Suprapubic skin (tissue), 4 donors: ENCODE data around the gene AAGAB. TPM values are rescaled to one million over a fixed set of nuclear protein-coding genes. Genes with fewer than 3 reads are reported as not detected.

Experiments
- DNase-seq, 2 donors: peaks; one replicate each; pipeline ENCODE4 v3.0.0-alpha.2; 2019; ENCODE audit warnings: low spot score in 2 of 2
- H3K27ac ChIP-seq: fragments of 200-600 bp; sonication (generic); one replicate; pipeline ENCODE4 v1.5.1; 2019
- H3K27me3 ChIP-seq: fragments of 200-600 bp; sonication (generic); one replicate; pipeline ENCODE4 v1.5.1; 2019
- H3K36me3 ChIP-seq: fragments of 200-600 bp; sonication (generic); one replicate; pipeline ENCODE4 v1.5.1; 2019
- H3K4me1 ChIP-seq: fragments of 200-600 bp; sonication (generic); one replicate; pipeline ENCODE4 v1.5.1; 2019
- H3K4me3 ChIP-seq: fragments of 200-600 bp; sonication (generic); one replicate; pipeline ENCODE4 v1.5.1; 2019; ENCODE audit warnings: mild to moderate bottlenecking
- H3K9me3 ChIP-seq: fragments of 200-600 bp; sonication (generic); one replicate; pipeline ENCODE4 v1.5.1; 2019
- EP300 ChIP-seq: sonication (generic); formaldehyde crosslinking; IDR thresholded peaks from one replicate; pipeline ENCODE4 v1.6.1; 2017; ENCODE audit warnings: antibody characterized with exemption
- POLR2A ChIP-seq, 2 donors: fragments of 450-650 bp; IDR thresholded peaks; one replicate each; pipeline ENCODE4 v1.6.1; 2017; ENCODE audit warnings: antibody characterized with exemption in 2 of 2, mild to moderate bottlenecking in 2 of 2, moderate library complexity in 2 of 2
- POLR2AphosphoS5 ChIP-seq, 3 donors: sonication (generic); formaldehyde crosslinking; IDR thresholded peaks; one replicate each; pipeline ENCODE4 v1.6.1; 2017; ENCODE audit warnings: antibody characterized with exemption in 3 of 3
- WGBS: methylation state at CpG from one replicate; pipeline ENCODE4 v1.1.5; 2018; 5-methylcytosine and 5-hydroxymethylcytosine counted together
- total RNA-seq, 4 donors: library from RNA; depleted of rRNA; stranded (reverse); fragments of >200 nt; gene quantifications; one replicate each; pipeline ENCODE4 v1.1.0, GENCODE V29; 2016
- TF ChIP-seq, protein P1 (sequence below), 2 donors: fragments of 200-600 bp in 1 of 2; fragments of 450-650 bp in 1 of 2; sonication (generic) in 1 of 2; IDR thresholded peaks; one replicate each; pipeline ENCODE4 v1.5.1; 2016 to 2019; ENCODE audit warnings: antibody characterized with exemption in 2 of 2, mild to moderate bottlenecking in 1 of 2, moderate library complexity in 1 of 2

AAGAB gene
- total RNA-seq, 4 donors from 2014 or later = 18.6 to 28.0 (median 26.0) TPM

DNA sequence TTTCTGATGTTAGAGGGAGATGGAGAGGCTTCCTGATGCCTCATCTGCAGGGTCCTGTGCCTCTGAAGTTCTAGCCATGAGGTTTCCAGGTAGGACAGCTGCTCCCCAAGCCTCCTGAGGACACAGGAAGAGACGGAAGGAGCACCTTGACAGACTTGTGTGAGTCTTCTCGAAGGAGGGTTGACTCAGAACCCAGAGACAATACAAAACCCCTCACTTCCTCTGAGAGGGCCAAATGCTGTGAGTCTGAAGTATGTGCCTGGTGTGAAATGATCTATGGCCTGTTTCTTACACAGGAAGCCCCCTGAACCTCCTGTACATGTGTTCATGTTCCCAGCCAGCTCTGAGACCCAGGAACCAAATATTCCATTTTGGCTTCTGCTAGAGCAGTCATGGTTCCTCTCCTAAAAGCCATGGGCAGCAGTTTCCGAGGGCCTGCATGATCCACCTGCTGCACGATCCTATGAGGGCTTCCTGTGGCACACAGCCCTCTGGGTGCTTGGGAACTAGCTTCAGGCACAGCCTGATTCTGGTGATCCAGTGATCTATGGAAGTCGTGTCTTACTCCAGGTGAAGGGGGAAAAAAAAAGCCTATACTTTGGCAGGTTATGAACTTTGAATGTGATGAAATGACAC is 62.2 kb downstream of the AAGAB start:
- Histone ChIP-seq H3K9me3 (no peaks in the 10 kb centered on the region), H3K27ac (no peak overlapping the region), H3K36me3 (peaks cover 40% of the 10 kb centered on the region), H3K4me1 (peaks cover 60% of the 10 kb centered on the region), H3K4me3 (no peak overlapping the region), H3K27me3 (no peaks in the 10 kb centered on the region)
- no peak for DNase-seq
- 82% methylated on average over 5 of the region's 5 CpGs for WGBS
- TF ChIP-seq POLR2A (IDR thresholded peaks at IDR 0.05) (no peak), EP300 (no peak), POLR2AphosphoS5 (IDR thresholded peaks at IDR 0.05) (no peak)
- TF ChIP-seq, protein P1, sequence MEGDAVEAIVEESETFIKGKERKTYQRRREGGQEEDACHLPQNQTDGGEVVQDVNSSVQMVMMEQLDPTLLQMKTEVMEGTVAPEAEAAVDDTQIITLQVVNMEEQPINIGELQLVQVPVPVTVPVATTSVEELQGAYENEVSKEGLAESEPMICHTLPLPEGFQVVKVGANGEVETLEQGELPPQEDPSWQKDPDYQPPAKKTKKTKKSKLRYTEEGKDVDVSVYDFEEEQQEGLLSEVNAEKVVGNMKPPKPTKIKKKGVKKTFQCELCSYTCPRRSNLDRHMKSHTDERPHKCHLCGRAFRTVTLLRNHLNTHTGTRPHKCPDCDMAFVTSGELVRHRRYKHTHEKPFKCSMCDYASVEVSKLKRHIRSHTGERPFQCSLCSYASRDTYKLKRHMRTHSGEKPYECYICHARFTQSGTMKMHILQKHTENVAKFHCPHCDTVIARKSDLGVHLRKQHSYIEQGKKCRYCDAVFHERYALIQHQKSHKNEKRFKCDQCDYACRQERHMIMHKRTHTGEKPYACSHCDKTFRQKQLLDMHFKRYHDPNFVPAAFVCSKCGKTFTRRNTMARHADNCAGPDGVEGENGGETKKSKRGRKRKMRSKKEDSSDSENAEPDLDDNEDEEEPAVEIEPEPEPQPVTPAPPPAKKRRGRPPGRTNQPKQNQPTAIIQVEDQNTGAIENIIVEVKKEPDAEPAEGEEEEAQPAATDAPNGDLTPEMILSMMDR (IDR thresholded peaks at IDR 0.05) = no peak

DNA sequence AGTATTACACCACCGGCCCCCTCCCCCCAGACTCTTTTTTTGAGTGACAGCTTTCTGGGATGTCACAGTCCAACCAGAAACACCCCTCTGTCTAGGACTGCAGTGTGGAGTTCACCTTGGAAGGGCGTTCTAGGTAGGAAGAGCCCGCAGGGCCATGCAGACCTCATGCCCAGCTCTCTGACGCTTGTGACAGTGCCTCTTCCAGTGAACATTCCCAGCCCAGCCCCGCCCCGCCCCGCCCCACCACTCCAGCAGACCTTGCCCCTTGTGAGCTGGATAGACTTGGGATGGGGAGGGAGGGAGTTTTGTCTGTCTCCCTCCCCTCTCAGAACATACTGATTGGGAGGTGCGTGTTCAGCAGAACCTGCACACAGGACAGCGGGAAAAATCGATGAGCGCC is 63.6 kb downstream of the AAGAB start:
- H3K36me3 ChIP-seq = peaks cover 46% of the 10 kb centered on the region
- no peak overlapping the region for H3K4me3 ChIP-seq
- peak overlapping the region; percentile 86 for H3K27ac ChIP-seq
- no peak for DNase-seq
- TF ChIP-seq POLR2A (IDR thresholded peaks at IDR 0.05) (no peak), POLR2AphosphoS5 (IDR thresholded peaks at IDR 0.05) (no peak), EP300 (no peak)
- TF ChIP-seq, protein P1 (IDR thresholded peaks at IDR 0.05) = no peak
- peaks cover 70% of the 10 kb centered on the region for H3K4me1 ChIP-seq
- 83% methylated on average over 11 of the region's 11 CpGs for WGBS
- no peaks in the 10 kb centered on the region for H3K27me3 ChIP-seq
- no peaks in the 10 kb centered on the region for H3K9me3 ChIP-seq

DNA sequence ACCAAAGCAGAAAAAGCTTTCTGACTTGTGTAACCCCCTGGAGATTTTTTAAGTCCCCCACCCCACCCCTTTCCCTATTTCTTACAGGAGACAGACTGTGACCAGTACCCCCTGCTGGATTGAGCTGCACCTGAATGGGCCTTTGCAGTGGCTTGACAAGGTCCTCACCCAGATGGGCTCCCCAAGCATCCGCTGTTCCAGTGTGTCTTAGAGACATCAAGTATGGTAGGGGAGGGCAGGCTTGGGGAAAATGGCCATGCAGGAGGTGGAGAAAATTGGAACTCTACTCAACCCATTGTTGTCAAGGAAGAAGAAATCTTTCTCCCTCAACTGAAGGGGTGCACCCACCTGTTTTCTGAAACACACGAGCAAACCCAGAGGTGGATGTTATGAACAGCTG is 64.1 kb downstream of the AAGAB start:
- Histone ChIP-seq H3K27me3 (no peaks in the 10 kb centered on the region), H3K9me3 (no peaks in the 10 kb centered on the region), H3K27ac (peak overlapping the region; percentile 86), H3K4me3 (no peak overlapping the region), H3K36me3 (peaks cover 47% of the 10 kb centered on the region), H3K4me1 (peaks cover 73% of the 10 kb centered on the region)
- DNase-seq = no peak
- TF ChIP-seq, protein P1 (IDR thresholded peaks at IDR 0.05) = no peak
- TF ChIP-seq EP300 = no peak
- TF ChIP-seq POLR2AphosphoS5 (IDR thresholded peaks at IDR 0.05) = no peak
- TF ChIP-seq POLR2A (IDR thresholded peaks at IDR 0.05) = no peak
- WGBS = 92% methylated on average over 2 of the region's 2 CpGs

DNA sequence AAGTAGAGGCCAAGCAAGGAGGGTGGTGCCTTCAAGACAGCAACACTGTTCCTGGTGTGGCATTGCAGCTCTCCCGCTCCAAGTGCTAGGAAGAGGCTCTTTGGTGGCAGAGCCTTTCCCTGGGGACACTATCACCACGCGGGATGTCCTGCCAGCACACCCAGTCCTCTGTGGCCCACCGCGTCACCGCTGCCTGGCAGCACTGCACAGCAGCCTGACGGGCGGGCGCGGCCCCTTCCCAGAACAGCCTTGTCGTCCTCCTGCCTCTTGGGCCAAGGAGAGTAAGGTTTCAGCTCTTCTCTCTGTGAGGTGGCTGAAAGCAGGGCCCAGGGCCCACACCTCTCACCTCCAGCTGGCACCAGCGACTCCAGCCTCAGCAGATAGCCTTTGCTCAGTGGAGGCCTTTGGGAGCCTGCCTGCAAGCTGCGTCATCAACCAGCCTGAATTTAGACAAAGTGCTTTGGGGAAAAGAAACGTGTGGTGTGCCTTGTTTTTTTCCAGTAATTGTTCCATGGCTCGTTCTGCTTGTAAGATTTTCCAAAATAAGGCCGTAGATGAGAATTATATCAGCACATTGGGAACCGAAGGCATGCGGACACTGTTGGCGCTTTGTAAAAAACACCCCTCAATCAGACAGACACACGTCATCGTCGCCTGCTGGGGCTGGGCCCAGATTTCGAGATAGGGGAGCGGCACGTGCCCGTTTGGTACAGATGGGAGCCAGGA is 65.0 kb downstream of the AAGAB start:
- Histone ChIP-seq H3K27me3 (no peaks in the 10 kb centered on the region), H3K9me3 (no peaks in the 10 kb centered on the region), H3K36me3 (peaks cover 56% of the 10 kb centered on the region), H3K27ac (peak overlapping the region; percentile 86), H3K4me1 (peaks cover 73% of the 10 kb centered on the region), H3K4me3 (no peak overlapping the region)
- TF ChIP-seq POLR2AphosphoS5 (IDR thresholded peaks at IDR 0.05) (peak in 1 of 3 donors; percentile 47), EP300 (no peak)
- WGBS = 71% methylated on average over 22 of the region's 26 CpGs
- peak in 1 of 2 donors; percentile 88 for DNase-seq

DNA sequence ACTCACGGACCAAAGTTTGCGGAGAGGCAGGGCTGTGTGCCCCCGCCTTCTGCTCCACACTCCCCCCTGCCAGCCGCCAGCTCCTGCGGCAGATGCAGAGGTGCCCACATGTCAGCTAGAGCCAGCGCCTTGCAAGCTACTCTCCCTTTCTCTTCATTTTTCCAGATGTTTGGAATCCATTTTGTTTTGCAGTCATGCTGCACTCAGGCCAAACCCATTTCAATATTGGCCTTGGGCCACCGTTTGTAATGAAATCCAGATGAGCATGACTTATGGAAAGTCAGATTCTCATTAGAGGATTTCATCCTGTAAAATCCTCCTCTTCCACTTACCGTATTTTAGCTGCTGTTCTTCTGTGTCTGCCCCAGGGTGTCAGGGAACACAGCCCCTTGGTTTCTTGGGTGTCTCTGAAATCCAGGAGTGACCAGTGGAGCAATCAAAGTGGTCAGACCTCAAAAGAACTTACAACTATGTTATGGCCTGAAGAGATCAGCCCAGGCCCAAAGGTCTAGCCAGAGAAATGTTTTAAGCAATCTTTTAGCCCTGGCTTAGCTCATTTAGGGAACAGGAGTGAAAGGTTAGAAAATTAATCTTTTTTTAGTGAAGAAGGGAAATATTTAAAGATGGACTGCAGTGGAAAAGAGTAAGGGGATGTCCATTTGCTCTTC is 65.8 kb downstream of the AAGAB start:
- 55% methylated on average over 6 of the region's 8 CpGs for WGBS
- H3K4me3 ChIP-seq = no peak overlapping the region
- H3K27me3 ChIP-seq = no peaks in the 10 kb centered on the region
- no peaks in the 10 kb centered on the region for H3K9me3 ChIP-seq
- H3K36me3 ChIP-seq = peaks cover 57% of the 10 kb centered on the region
- DNase-seq = no peak
- peaks cover 70% of the 10 kb centered on the region for H3K4me1 ChIP-seq
- peak overlapping the region; percentile 86 for H3K27ac ChIP-seq
- TF ChIP-seq POLR2A (IDR thresholded peaks at IDR 0.05) (no peak), EP300 (no peak), POLR2AphosphoS5 (IDR thresholded peaks at IDR 0.05) (peak in 1 of 3 donors; percentile 37)
- TF ChIP-seq, protein P1 (IDR thresholded peaks at IDR 0.05) = no peak
